ENCODE measurements around the gene AXIN1. TPM values are rescaled to one million over a fixed set of nuclear protein-coding genes. Genes with fewer than 3 reads are reported as not detected.

The AXIN1 gene
- total and polyA plus RNA-seq, 2 donors (not counting 3 experiments of a cell fraction or from before 2014, with no cell fraction given): 8.3 to 21.9 TPM

DNA sequence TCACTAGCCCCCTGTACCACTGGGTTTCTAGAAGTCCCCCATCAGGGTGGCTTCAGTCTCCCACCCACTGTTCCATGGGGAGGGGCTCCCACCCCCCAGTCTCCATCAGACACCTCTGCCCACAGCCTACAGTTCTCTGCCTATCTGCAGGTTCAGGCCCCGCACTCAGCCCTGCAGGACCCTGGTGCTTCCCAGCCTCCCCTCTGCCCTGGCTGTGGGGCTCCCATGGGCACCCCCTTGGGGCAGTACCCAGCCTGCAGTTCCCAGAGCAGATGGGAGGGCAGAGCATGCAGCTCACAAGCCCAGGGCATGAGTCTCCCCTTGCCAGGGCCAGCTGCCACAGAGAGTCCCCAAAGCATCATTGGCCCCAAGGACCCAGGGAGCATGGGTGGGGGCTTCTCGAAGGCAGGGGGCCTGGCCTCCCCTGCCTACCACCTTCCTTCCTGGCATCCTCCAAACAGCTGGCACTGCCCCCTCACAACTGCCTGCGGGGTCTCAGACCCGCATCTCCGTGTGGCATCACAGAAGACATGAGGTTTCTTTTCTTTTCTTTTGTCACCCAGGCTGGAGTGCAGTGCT is 20.6 kb upstream of the AXIN1 start:
- H3K36me3 ChIP-seq (ENCODE audit: control insufficient read depth in 2 of 2, extremely low read depth in 1 of 2, insufficient read depth in 2 of 2, low read length in 2 of 2): peaks cover 7 to 57% of the 10 kb centered on the region in 2 experiments
- H3K4me1 ChIP-seq (ENCODE audit: control insufficient read depth, extremely low read depth, insufficient read depth, low read length): peaks cover 8% of the 10 kb centered on the region
- no peak overlapping the region for H3K4me3 ChIP-seq (replicated peaks in 1 of 3; ENCODE audit: insufficient read depth in 1 of 3, low read depth in 1 of 3, low read length in 3 of 3)
- no peak overlapping the region for H3K4me2 ChIP-seq (ENCODE audit: insufficient read depth, low read length)
- no peaks in the 10 kb centered on the region for H4K20me1 ChIP-seq (replicated peaks; ENCODE audit: control insufficient read depth, extremely low read depth, insufficient read depth, low read length)
- H3K79me2 ChIP-seq (ENCODE audit: control insufficient read depth, insufficient read depth, low read length): no peaks in the 10 kb centered on the region
- no peak overlapping the region for H3K27ac ChIP-seq (ENCODE audit: insufficient read depth, low read depth, low read length)
- no peak overlapping the region for H3K9ac ChIP-seq (replicated peaks; ENCODE audit: extremely low read depth, insufficient read depth, low read length)
- TF ChIP-seq JUN (IDR thresholded peaks at IDR 0.05; ENCODE audit: borderline replicate concordance, insufficient read depth, insufficient read length, low read depth) (no peak), POLR2AphosphoS5 (IDR thresholded peaks at IDR 0.05; ENCODE audit: insufficient read depth, low read depth, low read length) (no peak), EZH2 (IDR thresholded peaks at IDR 0.05; ENCODE audit: borderline replicate concordance, low read depth, low read length, severe bottlenecking) (no peak), MYC (IDR thresholded peaks at IDR 0.05; ENCODE audit: low read depth, low read length) (no peak), POLR2A (IDR thresholded peaks at IDR 0.05; ENCODE audit: low read depth, low read length) (no peak), FOS (IDR thresholded peaks at IDR 0.05; ENCODE audit: borderline replicate concordance, insufficient read depth, low read length) (no peak), GATA2 (IDR thresholded peaks at IDR 0.05; ENCODE audit: insufficient read depth, insufficient read length, low read depth, low read length) (no peak)
- TF ChIP-seq, protein P1, sequence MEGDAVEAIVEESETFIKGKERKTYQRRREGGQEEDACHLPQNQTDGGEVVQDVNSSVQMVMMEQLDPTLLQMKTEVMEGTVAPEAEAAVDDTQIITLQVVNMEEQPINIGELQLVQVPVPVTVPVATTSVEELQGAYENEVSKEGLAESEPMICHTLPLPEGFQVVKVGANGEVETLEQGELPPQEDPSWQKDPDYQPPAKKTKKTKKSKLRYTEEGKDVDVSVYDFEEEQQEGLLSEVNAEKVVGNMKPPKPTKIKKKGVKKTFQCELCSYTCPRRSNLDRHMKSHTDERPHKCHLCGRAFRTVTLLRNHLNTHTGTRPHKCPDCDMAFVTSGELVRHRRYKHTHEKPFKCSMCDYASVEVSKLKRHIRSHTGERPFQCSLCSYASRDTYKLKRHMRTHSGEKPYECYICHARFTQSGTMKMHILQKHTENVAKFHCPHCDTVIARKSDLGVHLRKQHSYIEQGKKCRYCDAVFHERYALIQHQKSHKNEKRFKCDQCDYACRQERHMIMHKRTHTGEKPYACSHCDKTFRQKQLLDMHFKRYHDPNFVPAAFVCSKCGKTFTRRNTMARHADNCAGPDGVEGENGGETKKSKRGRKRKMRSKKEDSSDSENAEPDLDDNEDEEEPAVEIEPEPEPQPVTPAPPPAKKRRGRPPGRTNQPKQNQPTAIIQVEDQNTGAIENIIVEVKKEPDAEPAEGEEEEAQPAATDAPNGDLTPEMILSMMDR (IDR thresholded peaks at IDR 0.05; ENCODE audit: extremely low read depth in 1 of 2, insufficient read depth in 1 of 2, low read depth in 1 of 2, low read length in 2 of 2): no peak
- TF ChIP-seq, protein P2, sequence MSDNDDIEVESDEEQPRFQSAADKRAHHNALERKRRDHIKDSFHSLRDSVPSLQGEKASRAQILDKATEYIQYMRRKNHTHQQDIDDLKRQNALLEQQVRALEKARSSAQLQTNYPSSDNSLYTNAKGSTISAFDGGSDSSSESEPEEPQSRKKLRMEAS (IDR thresholded peaks at IDR 0.05; ENCODE audit: insufficient read depth, insufficient read length): no peak
- no TSS peak for BruUV-seq (replicated peaks)
- H3K9me1 ChIP-seq (replicated peaks; ENCODE audit: control insufficient read depth, extremely low read depth, insufficient read depth, low read length): no peaks in the 10 kb centered on the region
- dilution Hi-C loops (cut with MboI; ENCODE audit: extremely low pct_ligation_motif_present, low sequenced_read_pairs): no loop called here
- no peak for DNase-seq (ENCODE audit: low read depth, low spot score)
- intact Hi-C loops (cut with micrococcal nuclease): no loop called here
- no peaks in the 10 kb centered on the region for H3K27me3 ChIP-seq (ENCODE audit: control insufficient read depth in 2 of 2, insufficient read depth in 2 of 2, low read length in 2 of 2)
- no peaks in the 10 kb centered on the region for H3K9me3 ChIP-seq (replicated peaks; ENCODE audit: control insufficient read depth, insufficient read depth, low read length)
- ChIA-PET CTCF (no interaction called here), POLR2A (no interaction called here)
- H2AFZ ChIP-seq (ENCODE audit: low read depth, low read length): no peak overlapping the region
- no peak for FAIRE-seq

Measured in endothelial cell of umbilical vein (primary cell).